Activated T-helper 9 cell treated with anti-CD3 and anti-CD28 coated beads, Interleukin-2, amount 50 U/mL, for 16 hours (primary cell): ENCODE data around the gene SHISAL1.

Experiments
- DNase-seq: peaks from one replicate; pipeline ENCODE4 v3.0.0-alpha.2; 2020; ENCODE audit warnings: low read depth

The SHISAL1 gene

DNA sequence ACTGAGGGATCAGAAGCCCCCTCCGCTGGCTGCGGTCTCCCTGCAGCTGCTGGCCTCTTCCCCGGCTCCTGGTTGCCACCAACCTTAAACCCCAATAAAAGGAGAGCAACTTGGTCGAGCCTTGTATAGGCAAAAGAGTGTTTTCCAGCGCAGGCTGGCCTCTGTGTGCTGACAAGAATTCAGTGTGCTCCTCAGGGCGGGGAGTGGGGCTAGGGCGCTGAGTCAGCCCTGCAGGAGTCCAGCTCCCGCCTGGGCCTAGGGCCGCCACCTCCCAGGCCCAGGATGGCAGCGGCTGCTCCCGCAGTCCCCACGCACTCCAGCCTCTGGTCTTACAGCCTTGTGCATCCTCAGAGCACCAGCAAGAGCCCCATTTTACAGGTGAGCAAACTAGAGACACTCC lies at the start of gene SHISAL1:
TSS of gene SHISAL1 (minus strand) at position 186 of the 400 bp plus-strand sequence. CDS start 12,006 bp downstream, outside the sequence.
- no peak for DNase-seq

- DNase-seq: no peak
Observed at GRCh38 chr22:44361391-44362126, 48.8 kb upstream of the SHISAL1 start.

GRCh38 chr22:44360668-44361381 lies 48.1 kb upstream of the SHISAL1 start:
- DNase-seq: no peak

DNA sequence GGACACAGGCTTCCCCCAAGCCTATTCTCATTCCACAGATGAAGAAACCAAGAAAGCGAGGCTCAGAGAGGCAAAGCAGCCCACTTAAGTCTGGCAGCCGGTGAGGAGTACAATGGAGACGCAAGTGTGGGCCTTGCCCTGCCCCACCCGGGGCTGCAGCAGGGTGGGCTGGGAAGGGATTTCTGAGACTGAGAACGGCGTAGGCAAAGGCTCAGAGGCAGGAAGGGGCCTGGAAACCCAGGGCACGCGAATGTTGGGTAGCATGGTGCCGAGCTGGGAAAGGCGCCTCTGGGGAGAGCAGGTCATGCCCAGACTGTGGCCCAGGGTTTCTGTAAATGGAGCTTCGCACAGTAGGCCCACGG lies 47.5 kb upstream of the SHISAL1 start:
- DNase-seq: no peak

DNA sequence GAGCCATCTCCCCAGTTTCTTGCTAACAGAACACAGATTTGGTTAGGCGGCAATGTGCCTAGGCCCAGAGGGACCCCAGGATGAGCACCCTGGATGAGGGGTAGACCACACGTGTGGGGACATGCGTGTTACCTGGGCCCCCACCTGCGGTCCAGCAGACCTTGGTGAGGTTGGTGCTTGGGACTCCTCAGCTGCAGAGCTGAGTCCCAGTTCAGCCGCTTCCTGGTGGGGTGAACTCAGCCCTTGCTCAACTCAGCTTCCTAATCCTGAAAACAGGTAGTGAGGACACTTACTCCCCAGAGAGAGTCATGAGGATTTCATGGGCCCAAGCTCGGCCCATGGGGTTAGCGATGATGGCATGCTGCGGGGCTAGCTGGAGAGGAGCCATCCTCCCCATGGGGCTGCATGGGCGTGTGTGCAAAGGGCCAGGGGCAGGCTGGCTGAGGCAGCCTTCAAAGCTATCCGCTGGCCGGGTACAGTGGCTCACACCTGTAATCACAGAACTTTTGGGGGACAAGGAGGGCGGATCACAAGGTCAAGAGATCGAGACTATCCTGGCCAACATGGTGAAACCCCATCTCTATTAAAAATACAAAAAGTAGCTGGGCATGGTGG lies 46.9 kb upstream of the SHISAL1 start:
- no peak for DNase-seq

GRCh38 chr22:44358709-44359440 lies 46.1 kb upstream of the SHISAL1 start:
- no peak for DNase-seq

GRCh38 chr22:44357966-44358465 lies 45.3 kb upstream of the SHISAL1 start:
- DNase-seq: no peak

- DNase-seq: no peak
Observed at GRCh38 chr22:44357296-44357965, 44.7 kb upstream of the SHISAL1 start.

DNA sequence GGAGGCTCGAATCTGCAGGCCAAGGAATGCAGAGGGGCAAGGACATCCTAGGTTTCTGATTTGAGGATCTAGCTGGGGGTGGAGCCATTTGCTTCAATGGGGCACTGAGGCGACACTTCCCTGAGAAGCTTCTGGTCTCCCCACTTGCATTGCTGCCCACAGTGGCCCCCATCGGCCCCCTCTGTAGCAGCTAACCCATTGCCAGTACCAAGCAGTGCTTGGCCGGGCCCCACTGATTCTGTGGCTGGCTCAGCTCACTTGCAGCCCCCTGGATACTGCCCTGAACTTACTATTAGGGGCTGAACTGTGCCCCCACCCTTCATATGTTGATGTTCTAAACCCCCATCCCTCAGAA lies 42.9 kb upstream of the SHISAL1 start:
- no peak for DNase-seq

DNA sequence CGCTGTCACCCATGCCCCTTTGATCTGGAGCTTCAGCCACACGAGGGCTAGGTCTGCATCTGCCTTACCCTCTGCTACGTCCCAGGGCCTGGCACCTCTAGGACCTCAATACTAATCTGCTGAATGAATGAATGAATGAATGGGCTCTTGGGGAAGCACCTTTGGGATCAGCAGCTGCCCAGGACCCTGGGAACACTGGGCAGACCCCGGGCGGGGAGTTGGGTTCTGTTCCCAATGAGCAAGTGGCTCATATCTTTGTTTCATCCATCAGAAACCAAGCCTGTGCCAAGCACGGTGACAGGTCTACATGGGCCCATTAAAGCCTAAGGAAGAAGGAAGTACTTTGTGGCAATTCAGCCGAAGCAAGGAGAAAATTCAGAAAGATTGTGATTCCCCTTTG lies 41.5 kb upstream of the SHISAL1 start:
- no peak for DNase-seq

DNA sequence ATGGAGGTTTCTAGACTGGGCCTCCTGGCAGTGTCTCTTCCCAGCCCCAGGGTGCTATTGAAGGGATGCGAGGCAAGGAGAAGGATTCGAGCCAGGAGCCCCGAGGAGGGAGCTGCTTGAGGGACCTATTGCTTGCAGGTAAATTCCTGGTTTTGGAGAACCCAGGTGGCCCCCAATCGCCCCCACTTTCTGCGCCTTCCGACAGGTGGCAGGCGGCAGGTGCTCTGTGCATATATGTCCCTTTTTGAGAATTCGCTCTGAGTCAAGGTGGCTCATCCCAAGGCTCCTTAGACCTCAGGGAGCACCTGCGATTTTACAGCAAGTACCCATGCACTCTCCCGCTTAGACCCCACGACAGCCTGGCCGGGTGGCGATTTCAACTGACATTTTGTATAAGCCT lies 40.3 kb upstream of the SHISAL1 start:
- no peak for DNase-seq

DNA sequence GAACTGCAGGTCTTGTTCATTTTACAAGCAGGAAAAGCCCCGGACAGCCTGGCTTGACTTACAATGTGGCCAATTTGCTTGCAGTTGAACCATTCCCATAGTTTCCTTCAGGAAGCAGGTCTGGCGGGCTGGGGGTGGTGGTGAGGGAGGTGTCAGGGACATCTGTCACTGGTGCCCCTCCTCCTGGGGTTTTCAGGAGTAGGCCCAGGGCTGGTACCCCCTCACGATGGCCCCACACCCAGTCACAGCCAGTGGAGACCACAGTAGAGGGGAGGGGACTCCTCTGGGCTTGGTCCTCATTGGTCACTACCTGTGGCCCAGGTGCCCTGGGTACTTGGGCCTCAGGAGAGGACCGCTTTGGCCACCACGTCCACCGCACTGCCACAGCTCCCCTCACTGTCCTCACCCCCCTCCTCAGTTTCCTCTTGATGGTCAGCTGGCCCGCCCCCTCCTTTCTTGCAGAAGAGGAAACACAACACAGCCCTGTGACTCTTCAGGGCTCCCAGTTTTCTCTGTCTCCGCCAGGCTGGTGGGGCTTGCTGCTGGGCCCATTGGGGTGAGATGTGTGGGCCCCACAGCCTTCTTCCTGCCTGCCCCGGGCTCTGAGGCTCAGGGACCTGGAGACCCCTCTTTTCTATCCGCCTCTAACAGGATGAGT lies 39.8 kb upstream of the SHISAL1 start:
- no peak for DNase-seq

DNA sequence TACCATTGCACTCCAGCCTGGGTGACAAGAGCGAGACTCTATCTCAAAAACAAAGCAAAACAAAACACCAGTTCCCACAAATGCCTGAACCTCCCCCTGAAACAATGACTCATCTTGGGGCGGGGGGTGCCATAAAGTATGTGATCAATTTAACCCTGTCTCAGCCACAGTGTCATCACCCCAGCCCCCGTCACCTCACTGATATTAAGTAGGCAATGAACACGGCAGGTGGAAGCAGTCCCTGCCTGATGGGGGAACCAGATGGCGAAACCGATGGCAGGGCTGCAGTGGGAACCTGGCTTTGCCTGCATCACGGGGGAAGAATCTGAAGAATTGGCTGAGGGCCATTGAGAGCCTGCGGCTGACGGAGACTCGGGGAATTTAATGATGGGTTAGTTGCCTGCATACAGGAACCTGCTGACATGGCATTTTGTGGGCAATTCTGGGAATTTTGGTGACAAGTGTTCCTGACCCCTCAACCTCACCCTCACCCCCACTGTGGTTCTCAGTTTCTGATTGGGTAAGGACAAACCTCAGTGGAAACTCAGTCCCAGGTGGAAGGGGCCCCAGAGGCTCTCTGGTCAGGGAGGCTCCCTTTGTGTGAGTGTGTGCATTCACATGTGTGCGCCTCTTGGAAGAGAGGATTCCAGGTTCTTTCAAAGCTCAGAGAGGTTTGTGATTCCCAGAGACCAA lies 39.1 kb upstream of the SHISAL1 start:
- DNase-seq: no peak

DNA sequence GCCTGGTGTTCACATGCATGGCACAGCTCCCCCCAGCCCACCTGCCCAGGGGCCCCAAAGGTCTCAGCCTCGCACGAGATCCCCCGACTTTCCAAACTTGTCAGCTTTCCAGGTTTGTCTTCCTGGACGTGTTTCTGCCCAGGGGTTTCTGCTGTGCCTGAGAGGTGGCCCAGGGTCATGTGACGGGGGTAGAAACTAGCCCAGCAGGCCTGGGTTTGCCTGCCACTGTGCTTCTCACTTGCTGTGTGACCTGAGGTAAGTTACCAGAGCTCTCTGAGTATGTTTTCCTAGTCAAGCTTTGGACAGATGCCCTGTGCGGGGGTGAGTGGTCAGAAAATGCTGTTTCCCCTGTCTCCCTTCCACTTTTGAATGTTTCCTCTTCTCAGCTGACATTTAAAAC lies 38.3 kb upstream of the SHISAL1 start:
- no peak for DNase-seq

DNA sequence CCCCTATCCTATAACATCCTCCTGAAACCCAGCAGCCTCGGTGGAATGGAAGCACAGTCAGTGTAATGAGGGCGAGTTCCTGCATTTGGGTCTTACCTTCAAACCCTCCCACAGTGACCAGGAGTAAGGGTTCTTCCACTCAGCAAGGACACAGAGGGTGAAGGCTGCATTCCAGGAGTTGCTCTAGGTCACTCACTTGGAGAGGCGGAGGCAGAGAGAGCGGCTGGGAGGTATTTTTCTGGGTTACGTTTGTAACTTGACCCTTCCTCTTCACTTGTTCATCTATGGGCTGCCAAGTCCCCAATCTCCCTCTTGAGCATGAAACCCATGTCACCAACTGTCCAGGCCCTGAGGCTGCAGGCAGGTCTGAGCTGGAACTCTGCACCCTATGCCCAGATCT lies 36.8 kb upstream of the SHISAL1 start:
- DNase-seq: no peak

- DNase-seq: no peak
Observed at GRCh38 chr22:44348971-44349560, 36.3 kb upstream of the SHISAL1 start.

DNA sequence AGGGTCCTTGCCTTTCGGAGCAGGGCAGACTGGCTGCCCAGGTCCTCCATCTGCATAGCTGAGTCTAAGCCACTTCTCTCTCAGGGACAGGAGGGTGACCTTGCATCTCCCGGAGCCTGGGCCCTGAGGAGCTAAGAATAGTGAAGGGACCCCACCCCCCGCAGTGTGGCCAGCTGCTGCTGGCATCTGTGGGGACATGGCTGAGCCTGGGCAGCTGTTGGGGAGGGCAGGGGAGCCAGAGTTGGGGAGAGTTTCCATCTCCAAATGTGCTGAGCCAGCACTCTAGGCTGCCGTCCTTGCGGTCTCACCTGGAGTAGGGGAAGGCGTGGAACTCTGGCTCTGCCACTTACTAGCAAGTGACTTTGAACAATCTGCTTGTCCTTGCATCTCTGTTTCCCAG lies 34.8 kb upstream of the SHISAL1 start:
- DNase-seq: no peak

DNA sequence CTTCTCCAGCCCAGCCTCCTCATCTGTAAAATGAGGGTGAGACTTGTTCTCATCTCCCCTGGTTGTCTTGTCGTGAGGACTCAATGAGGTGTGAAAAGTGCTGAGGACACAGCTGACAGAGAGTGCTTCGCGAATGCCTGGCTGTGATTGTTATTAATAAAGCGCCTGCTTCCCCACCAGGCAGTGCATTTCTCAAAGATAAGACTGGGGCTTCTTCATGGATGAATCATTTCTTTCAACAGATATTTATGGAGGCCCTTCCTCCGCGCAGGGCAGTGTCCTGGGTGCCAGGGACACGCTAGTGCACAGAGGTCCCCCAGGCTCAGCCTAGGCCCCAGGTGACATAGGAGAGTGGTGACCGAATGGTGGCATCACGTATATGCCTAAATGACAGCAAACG lies 34.3 kb upstream of the SHISAL1 start:
- DNase-seq: no peak

- DNase-seq: no peak
Observed at GRCh38 chr22:44345872-44346271, 33.1 kb upstream of the SHISAL1 start.

DNA sequence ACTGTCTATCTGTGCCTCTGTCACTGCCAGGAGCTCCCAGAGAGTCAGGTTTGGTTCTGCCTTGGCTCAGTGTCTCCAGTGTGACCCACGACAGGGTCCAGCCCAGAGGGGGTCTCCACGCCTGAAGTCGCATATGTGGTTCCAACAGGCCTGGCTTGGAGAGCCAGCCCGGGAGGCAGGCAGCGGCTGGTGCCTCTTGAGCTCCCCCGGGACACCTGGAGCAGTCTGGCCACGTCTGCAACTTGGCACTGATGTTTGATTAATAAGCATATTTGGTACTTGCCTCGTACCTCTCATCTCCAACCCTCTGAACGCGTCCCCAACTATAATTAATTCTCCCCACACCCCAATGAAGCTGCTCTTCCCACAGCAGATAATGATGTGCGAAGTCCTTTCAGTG lies 31.7 kb upstream of the SHISAL1 start:
- no peak for DNase-seq
